Omental fat pad (tissue), 4 donors: ENCODE results near the gene TGFBRAP1. TPM values are rescaled to one million over a fixed set of nuclear protein-coding genes. Genes with fewer than 3 reads are reported as not detected.

Source experiments
- ATAC-seq: fragments of 150-250 bp; one replicate; pipeline ENCODE4 v1.9.1; 2016; ENCODE audit warnings: mild to moderate bottlenecking, moderate library complexity; ENCODE audit not compliant: low FRiP score
- DNase-seq: peaks from one replicate; pipeline ENCODE4 v3.0.0-alpha.2; 2019; ENCODE audit warnings: low spot score
- total RNA-seq, 4 donors: library from RNA; depleted of rRNA; stranded (reverse); fragments of >200 nt; gene quantifications; one replicate each; pipeline ENCODE4 v1.1.0, GENCODE V29; 2016
- TF ChIP-seq, protein P1 (sequence below), 3 donors: fragments of 450-650 bp; IDR thresholded peaks; one replicate each; pipeline ENCODE4 v1.5.1; 2016 to 2017; ENCODE audit warnings: antibody characterized with exemption in 3 of 3, mild to moderate bottlenecking in 3 of 3, moderate library complexity in 2 of 3

TGFBRAP1 gene
- total RNA-seq, 4 donors from 2014 or later, result 20.6 to 29.2 (median 25.7) TPM

DNA sequence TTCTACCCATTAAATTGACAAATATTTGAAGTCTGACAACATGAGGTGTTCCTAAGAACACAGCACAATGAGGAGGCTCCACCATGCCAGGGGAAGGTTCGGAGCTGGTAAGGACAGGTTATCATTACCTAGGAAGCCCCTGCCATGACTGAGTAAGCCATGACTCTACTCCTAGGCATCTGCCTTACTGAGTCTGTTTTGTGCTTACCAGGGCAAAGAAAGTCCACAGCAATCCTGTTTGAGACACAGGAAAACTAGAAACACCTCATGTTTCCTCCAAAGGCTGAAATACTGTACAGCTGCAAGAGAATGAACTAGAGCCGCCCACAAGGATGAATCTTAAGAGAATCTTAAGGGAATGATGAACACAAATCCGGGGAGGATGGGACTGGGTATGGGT is 11.6 kb downstream of the TGFBRAP1 start:
- DNase-seq (no peak), ATAC-seq (no peak)
- TF ChIP-seq, protein P1, sequence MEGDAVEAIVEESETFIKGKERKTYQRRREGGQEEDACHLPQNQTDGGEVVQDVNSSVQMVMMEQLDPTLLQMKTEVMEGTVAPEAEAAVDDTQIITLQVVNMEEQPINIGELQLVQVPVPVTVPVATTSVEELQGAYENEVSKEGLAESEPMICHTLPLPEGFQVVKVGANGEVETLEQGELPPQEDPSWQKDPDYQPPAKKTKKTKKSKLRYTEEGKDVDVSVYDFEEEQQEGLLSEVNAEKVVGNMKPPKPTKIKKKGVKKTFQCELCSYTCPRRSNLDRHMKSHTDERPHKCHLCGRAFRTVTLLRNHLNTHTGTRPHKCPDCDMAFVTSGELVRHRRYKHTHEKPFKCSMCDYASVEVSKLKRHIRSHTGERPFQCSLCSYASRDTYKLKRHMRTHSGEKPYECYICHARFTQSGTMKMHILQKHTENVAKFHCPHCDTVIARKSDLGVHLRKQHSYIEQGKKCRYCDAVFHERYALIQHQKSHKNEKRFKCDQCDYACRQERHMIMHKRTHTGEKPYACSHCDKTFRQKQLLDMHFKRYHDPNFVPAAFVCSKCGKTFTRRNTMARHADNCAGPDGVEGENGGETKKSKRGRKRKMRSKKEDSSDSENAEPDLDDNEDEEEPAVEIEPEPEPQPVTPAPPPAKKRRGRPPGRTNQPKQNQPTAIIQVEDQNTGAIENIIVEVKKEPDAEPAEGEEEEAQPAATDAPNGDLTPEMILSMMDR (IDR thresholded peaks at IDR 0.05), result no peak

DNA sequence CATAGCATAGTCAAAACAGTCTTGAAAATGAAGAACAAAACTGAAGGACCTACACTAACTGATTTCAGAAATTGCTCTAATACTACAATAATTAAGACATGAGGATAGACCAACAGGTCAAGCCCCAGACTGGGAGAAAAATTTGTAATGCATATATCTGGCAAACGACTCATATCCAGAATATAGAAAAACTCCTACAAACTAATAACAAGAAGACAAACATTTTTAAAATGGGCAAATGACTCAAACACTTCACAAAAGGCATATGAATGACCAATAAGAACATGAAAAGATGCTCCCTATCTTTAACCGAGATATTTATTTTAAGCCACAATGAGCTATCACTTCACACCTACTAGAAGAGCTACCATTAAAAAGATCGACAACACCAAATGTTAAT is 14.2 kb downstream of the TGFBRAP1 start:
- TF ChIP-seq, protein P1 (IDR thresholded peaks at IDR 0.05), result no peak
- ATAC-seq, result no peak
- no peak for DNase-seq

DNA sequence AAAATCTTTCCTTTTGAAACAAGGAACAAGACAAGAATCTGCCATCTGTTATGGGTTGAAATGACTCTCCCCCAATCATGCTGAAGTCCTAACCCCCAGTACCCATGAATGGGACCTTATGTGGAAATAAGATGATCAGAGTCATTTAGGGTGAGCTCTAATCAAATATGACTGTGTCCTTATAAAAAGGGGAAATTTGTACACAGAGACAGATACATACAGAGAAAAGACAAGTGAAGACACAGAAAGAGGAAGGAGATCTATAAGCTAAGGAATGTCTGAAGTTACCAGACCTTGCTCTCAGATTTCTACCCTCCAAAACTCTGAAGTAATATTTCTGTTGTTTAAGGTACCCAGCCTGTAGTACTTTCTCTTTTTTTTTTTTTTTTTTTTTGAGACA is 15.7 kb downstream of the TGFBRAP1 start:
- DNase-seq (no peak), ATAC-seq (no peak)
- TF ChIP-seq, protein P1 (IDR thresholded peaks at IDR 0.05), result no peak

DNA sequence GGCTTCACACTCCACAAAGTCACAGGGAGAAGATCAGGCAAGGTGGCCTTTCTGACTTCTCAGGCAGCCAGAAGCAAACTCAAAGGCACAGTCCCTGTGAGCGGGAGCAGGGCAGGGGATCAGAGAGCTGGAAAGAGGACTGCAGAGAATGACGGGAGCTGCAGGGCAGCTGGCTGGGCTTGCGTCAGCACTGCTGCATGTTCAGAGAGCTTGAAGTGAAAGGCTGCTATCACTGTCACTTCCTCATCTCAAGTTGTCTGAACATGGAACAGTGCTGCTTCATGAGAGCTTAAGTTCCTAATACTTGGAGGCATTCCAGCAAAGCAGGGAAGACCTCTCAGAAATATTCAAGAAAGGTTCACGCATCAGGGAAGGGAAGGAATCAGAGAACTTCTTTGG is 20.4 kb downstream of the TGFBRAP1 start:
- DNase-seq (no peak), ATAC-seq (no peak)
- TF ChIP-seq, protein P1 (IDR thresholded peaks at IDR 0.05), result no peak

DNA sequence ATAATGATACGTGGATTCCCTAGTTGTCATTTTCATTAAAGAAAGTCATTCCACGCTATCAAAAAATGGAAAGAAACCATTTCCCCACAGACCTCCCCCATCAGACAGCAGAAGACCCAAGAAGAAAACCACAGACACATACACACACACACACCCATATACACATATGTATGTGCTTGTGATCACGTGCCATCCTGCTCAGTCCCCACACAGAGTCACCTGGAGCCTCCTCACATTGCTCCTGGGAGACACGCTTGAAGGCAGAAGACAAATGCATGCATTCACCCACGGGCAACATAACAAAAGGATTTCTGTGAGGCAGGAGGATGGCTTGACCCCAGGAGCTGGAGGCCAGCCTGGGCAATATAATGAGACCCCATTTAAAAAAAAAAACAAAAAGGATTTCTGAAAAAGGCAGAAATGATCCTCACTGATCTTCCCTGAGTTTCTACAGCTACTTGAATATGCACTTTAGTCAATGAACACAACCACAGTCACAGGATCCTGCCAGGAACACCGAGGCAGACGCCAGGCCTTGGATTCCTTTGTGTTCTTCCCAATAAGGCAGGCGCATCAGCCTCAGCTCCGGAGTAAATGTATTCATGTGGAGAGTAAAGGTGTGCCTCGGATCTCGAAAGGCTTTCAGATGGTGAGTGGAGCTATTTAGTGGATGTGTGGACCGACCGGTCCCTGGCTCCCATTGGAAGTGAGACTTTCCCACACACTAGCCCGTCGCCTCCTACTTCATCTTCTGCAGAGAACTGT is 21.0 kb downstream of the TGFBRAP1 start:
- TF ChIP-seq, protein P1 (IDR thresholded peaks at IDR 0.05), result no peak
- DNase-seq (no peak), ATAC-seq (no peak)

DNA sequence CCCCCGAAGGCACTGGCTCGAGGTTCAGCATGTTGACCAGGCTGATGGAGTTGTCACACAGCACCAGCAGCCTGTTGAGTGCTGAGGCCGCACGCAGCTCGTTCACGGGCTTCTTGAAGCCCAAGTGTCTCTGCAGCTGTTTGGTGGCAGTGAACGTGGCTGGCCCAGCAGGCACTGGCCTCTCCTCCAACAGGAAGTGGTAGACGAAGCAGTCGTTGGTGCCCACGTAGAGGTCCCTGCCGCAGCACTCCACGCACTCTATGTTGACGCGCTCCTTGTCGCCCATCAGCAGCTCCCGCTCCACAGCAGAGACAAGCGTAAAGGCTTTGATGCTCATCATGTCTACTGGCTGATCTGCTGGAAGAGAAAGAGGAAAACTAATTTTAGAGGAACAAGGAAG is 21.6 kb downstream of the TGFBRAP1 start:
- TF ChIP-seq, protein P1 (IDR thresholded peaks at IDR 0.05), result no peak
- no peak for ATAC-seq
- no peak for DNase-seq

DNA sequence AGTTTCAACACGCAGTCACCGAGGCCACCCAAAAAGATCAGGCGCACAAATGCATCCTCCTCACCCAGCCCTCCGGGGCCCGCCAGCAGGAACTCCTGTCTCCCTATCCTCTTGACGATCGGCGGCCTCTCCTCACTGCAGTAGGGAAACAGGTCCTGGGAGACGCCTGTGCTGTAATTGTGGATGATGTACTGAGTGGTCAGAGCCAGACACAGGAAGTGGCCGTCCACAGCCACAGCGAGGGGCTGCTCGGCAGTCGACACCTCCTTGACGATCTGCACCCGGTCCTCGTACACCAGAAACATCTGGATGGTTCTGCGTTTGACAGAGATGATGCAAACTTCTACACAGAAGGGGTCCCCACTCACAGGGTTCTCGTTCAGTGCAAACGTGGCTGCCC is 22.0 kb downstream of the TGFBRAP1 start:
- ATAC-seq, result no peak
- no peak for DNase-seq
- TF ChIP-seq, protein P1 (IDR thresholded peaks at IDR 0.05), result no peak
